Vagina (tissue), 2 donors: ENCODE measurements around the gene AZGP1. TPM values are rescaled to one million over a fixed set of nuclear protein-coding genes. Genes with fewer than 3 reads are reported as not detected.
"Not testable (repeated sequence)": the region's sequence is repeated elsewhere in the genome, so short reads cannot be mapped to it uniquely, and the experiment has no call there.

ENCODE experiments used
- DNase-seq, 2 donors: peaks; one replicate each; pipeline ENCODE4 v3.0.0-alpha.2; 2017; ENCODE audit errors: extremely low spot score in 2 of 2
- H3K27ac ChIP-seq: fragments of 200-600 bp; sonication (generic); one replicate; pipeline ENCODE4 v1.5.1; 2019
- H3K27me3 ChIP-seq: fragments of 200-600 bp; sonication (generic); one replicate; pipeline ENCODE4 v1.5.1; 2019
- H3K36me3 ChIP-seq, 2 donors: fragments of 200-600 bp; sonication (generic); one replicate each; pipeline ENCODE4 v1.5.1; 2017 to 2019
- H3K4me1 ChIP-seq: fragments of 200-600 bp; sonication (generic); one replicate; pipeline ENCODE4 v1.5.1; 2019
- H3K4me3 ChIP-seq, 2 donors: fragments of 200-600 bp; sonication (generic); 1 replicate in 1 of 2; 2 replicates in 1 of 2; pipeline ENCODE4 v1.5.1; 2016 to 2019
- H3K9me3 ChIP-seq: fragments of 200-600 bp; sonication (generic); one replicate; pipeline ENCODE4 v1.5.1; 2019
- POLR2A ChIP-seq, 2 donors: fragments of 450-650 bp; IDR thresholded peaks; one replicate each; pipeline ENCODE4 v1.6.1; 2017; ENCODE audit warnings: antibody characterized with exemption in 2 of 2, mild to moderate bottlenecking in 2 of 2, moderate library complexity in 2 of 2
- POLR2AphosphoS5 ChIP-seq, 2 donors: sonication (generic); formaldehyde crosslinking; IDR thresholded peaks; one replicate each; pipeline ENCODE4 v1.9.0; 2017; ENCODE audit warnings: antibody characterized with exemption in 2 of 2, mild to moderate bottlenecking in 2 of 2, low read depth in 1 of 2; ENCODE audit not compliant: insufficient read depth in 1 of 2
- intact Hi-C: fragments of 100-400 bp; cut with DNase I; formaldehyde crosslinking; loops from one replicate; pipeline ENCODE4 v1.15.1; 2023
- total RNA-seq: library from RNA; depleted of rRNA; stranded (reverse); fragments of >200 nt; gene quantifications from one replicate; pipeline ENCODE4 v1.2.3, GENCODE V29; 2016
- TF ChIP-seq, protein P1 (sequence below), 3 experiments: fragments of 450-650 bp in 2 of 3; fragments of 200-600 bp in 1 of 3; sonication (generic) in 1 of 3; IDR thresholded peaks; one replicate each; pipeline ENCODE4 v1.5.1; 2017 to 2019; ENCODE audit warnings: antibody characterized with exemption in 3 of 3, mild to moderate bottlenecking in 2 of 3, moderate library complexity in 2 of 3

The AZGP1 gene
- total RNA-seq, 1 donor from 2014 or later, result 2.7 TPM

DNA sequence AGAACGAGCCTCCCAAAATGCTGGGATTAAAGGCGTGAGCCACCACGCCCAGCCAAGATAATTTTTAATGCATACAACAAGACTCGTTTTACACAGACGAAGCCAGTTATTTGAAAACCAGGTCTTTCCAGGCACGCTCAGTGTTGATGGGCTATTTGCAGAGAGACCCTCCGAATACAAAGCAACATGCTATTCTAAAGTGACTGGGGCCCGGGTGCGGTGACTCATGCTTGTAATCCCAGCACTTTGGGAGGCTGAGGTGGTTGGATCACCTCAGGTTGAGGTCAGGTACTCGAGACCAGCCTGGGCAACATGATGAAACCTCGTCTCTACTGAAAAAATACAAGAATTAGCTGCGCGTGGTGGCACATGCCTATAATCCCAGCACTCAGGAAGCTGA is 795 bp upstream of the AZGP1 start:
- H3K4me3 ChIP-seq, result no peak overlapping the region
- H3K4me1 ChIP-seq, result no peaks in the 10 kb centered on the region
- no peaks in the 10 kb centered on the region for H3K9me3 ChIP-seq
- intact Hi-C loops, result no loop called here
- H3K36me3 ChIP-seq, result no peaks in the 10 kb centered on the region
- DNase-seq, result no peak
- no peak for TF ChIP-seq POLR2A (IDR thresholded peaks at IDR 0.05)
- TF ChIP-seq POLR2AphosphoS5 (IDR thresholded peaks at IDR 0.05; ENCODE audit: insufficient read depth in 1 of 2, low read depth in 1 of 2), result no peak
- TF ChIP-seq, protein P1, sequence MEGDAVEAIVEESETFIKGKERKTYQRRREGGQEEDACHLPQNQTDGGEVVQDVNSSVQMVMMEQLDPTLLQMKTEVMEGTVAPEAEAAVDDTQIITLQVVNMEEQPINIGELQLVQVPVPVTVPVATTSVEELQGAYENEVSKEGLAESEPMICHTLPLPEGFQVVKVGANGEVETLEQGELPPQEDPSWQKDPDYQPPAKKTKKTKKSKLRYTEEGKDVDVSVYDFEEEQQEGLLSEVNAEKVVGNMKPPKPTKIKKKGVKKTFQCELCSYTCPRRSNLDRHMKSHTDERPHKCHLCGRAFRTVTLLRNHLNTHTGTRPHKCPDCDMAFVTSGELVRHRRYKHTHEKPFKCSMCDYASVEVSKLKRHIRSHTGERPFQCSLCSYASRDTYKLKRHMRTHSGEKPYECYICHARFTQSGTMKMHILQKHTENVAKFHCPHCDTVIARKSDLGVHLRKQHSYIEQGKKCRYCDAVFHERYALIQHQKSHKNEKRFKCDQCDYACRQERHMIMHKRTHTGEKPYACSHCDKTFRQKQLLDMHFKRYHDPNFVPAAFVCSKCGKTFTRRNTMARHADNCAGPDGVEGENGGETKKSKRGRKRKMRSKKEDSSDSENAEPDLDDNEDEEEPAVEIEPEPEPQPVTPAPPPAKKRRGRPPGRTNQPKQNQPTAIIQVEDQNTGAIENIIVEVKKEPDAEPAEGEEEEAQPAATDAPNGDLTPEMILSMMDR (IDR thresholded peaks at IDR 0.05), result no peak
- H3K27me3 ChIP-seq, result no peaks in the 10 kb centered on the region
- H3K27ac ChIP-seq, result no peak overlapping the region

DNA sequence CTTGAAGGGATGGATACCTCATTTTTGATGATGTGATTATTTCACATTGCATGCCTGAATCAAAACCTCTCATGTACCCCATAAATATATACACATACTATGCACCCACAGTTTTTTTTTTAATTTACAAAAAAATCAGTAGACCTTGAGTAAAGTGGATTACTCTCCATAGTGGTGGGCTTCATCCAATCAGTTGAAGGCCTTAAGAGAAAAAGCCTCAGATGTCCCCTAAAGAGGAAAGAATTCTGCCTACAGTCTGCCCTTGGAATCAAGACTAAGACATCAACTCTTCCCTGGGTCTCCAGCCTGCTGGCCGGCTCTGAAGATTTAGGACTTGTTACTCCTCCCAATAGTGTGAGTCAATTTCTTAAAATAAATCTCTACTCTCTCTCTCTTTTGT is 1.1 kb downstream of the AZGP1 start:
- no peaks in the 10 kb centered on the region for H3K4me1 ChIP-seq
- H3K27ac ChIP-seq, result no peak overlapping the region
- no peaks in the 10 kb centered on the region for H3K27me3 ChIP-seq
- TF ChIP-seq POLR2A (IDR thresholded peaks at IDR 0.05), result no peak
- TF ChIP-seq, protein P1 (IDR thresholded peaks at IDR 0.05), result no peak
- TF ChIP-seq POLR2AphosphoS5 (IDR thresholded peaks at IDR 0.05; ENCODE audit: insufficient read depth in 1 of 2, low read depth in 1 of 2), result no peak
- no peaks in the 10 kb centered on the region for H3K36me3 ChIP-seq
- no peak overlapping the region for H3K4me3 ChIP-seq
- no peaks in the 10 kb centered on the region for H3K9me3 ChIP-seq
- no peak for DNase-seq
- intact Hi-C loops, result no loop called here

DNA sequence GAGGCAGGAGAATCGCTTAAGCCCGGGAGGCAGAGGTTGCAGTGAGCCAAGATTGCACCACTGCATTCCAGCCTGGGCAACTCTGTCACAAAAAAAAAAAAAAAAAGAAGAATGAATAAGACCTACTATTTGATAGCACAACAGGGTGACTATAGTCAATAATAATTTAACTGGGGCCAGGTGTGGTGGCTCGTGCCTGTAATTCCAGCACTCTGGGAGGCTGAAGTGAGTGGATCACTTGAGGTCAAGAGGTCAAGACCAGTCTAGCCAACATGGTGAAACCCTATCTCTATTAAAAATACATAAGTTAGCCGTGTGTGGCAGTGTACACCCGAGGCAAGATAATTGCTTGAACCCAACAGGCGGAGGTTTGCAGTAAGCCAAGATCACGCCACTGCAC is 2.0 kb downstream of the AZGP1 start:
- DNase-seq, H3K27ac ChIP-seq, intact Hi-C loops, H3K36me3 ChIP-seq, H3K27me3 ChIP-seq, H3K9me3 ChIP-seq, H3K4me3 ChIP-seq, H3K4me1 ChIP-seq: not testable (repeated sequence)

DNA sequence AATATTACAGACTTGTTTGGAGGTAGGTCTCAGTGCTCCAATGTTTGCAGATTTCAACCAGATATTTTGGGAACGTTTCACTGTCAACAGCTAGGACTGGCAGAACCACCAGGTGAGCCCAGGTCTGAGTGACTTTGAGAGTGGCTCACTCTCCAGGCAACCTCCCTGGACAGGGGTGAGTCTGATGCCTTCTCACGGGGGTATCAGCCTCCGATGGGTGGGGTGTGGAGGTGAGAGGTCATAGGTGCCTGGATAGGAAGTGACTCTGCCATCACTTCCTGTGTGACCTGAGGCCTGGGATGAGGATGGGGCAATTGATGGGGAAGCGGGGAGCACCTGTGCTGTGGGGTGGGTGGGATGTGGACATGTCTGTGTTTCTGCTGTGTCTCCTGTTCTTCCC is 4.6 kb downstream of the AZGP1 start:
- DNase-seq, result no peak
- H3K4me3 ChIP-seq, result no peak overlapping the region

DNA sequence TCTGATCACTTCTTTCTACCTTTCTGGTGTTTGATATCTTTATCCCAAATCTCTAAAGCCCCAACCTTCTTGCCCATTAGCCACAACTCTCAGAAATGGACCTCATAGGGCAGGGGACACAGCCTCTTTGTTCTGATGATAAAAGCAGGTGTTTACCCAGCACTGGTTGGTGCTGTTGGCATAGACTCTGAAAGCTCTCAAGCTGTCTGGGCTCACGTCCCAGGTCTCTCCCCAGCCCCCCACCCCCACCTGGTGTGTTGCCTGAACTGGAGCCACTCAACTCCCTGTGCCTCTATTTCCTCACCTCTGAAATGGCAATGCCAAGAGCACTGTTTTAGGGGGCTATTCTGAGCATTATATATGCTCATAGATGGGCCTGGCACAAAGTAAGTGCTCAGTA is 6.0 kb downstream of the AZGP1 start:
- H3K36me3 ChIP-seq, intact Hi-C loops, H3K4me3 ChIP-seq, H3K27me3 ChIP-seq, H3K9me3 ChIP-seq, DNase-seq, H3K4me1 ChIP-seq, H3K27ac ChIP-seq: not testable (repeated sequence)

More for the DNA sequence above, 4.6 kb downstream of the AZGP1 start:
- no peaks in the 10 kb centered on the region for H3K36me3 ChIP-seq
- no peaks in the 10 kb centered on the region for H3K9me3 ChIP-seq
- intact Hi-C loops, result no loop called here
- no peak overlapping the region for H3K27ac ChIP-seq
- no peaks in the 10 kb centered on the region for H3K4me1 ChIP-seq
- no peaks in the 10 kb centered on the region for H3K27me3 ChIP-seq
- TF ChIP-seq POLR2A (IDR thresholded peaks at IDR 0.05), result no peak
- no peak for TF ChIP-seq POLR2AphosphoS5 (IDR thresholded peaks at IDR 0.05; ENCODE audit: insufficient read depth in 1 of 2, low read depth in 1 of 2)
- TF ChIP-seq, protein P1 (IDR thresholded peaks at IDR 0.05), result no peak

DNA sequence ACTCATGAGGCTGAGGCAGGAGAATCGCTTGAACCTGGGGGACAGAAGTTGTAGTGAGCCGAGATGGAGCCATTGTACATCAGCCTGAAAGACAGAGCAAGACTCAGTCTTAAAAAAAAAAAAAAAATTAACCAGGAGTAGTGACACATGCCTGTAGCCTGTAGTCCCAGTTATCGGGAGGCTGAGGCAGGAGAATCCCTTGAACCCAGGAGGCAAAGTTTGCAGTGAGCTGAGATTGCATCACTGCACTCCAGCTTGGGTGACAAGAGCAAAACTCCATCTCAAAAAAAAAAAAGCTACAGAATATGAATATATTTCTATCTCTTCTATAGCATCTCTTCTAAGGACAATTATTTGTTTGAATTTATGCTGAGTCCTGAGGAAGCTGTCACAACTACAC is 6.5 kb downstream of the AZGP1 start:
- Histone ChIP-seq H3K4me3 (no peak overlapping the region), H3K4me1 (no peaks in the 10 kb centered on the region), H3K27me3 (no peaks in the 10 kb centered on the region), H3K9me3 (no peaks in the 10 kb centered on the region), H3K27ac (no peak overlapping the region), H3K36me3 (no peaks in the 10 kb centered on the region)
- intact Hi-C loops, result no loop called here
- DNase-seq, result no peak
- no peak for TF ChIP-seq POLR2A (IDR thresholded peaks at IDR 0.05)
- TF ChIP-seq, protein P1 (IDR thresholded peaks at IDR 0.05), result no peak
